Suprapubic skin (tissue), 4 donors: ENCODE measurements around the gene C3orf49. TPM values are rescaled to one million over a fixed set of nuclear protein-coding genes. Genes with fewer than 3 reads are reported as not detected.

Experiments
- DNase-seq, 2 donors: peaks; one replicate each; pipeline ENCODE4 v3.0.0-alpha.2; 2019; ENCODE audit warnings: low spot score in 2 of 2
- H3K27ac ChIP-seq: fragments of 200-600 bp; sonication (generic); one replicate; pipeline ENCODE4 v1.5.1; 2019
- H3K27me3 ChIP-seq: fragments of 200-600 bp; sonication (generic); one replicate; pipeline ENCODE4 v1.5.1; 2019
- H3K36me3 ChIP-seq: fragments of 200-600 bp; sonication (generic); one replicate; pipeline ENCODE4 v1.5.1; 2019
- H3K4me1 ChIP-seq: fragments of 200-600 bp; sonication (generic); one replicate; pipeline ENCODE4 v1.5.1; 2019
- H3K4me3 ChIP-seq: fragments of 200-600 bp; sonication (generic); one replicate; pipeline ENCODE4 v1.5.1; 2019; ENCODE audit warnings: mild to moderate bottlenecking
- H3K9me3 ChIP-seq: fragments of 200-600 bp; sonication (generic); one replicate; pipeline ENCODE4 v1.5.1; 2019
- EP300 ChIP-seq: sonication (generic); formaldehyde crosslinking; IDR thresholded peaks from one replicate; pipeline ENCODE4 v1.6.1; 2017; ENCODE audit warnings: antibody characterized with exemption
- POLR2A ChIP-seq, 2 donors: fragments of 450-650 bp; IDR thresholded peaks; one replicate each; pipeline ENCODE4 v1.6.1; 2017; ENCODE audit warnings: antibody characterized with exemption in 2 of 2, mild to moderate bottlenecking in 2 of 2, moderate library complexity in 2 of 2
- POLR2AphosphoS5 ChIP-seq, 3 donors: sonication (generic); formaldehyde crosslinking; IDR thresholded peaks; one replicate each; pipeline ENCODE4 v1.6.1; 2017; ENCODE audit warnings: antibody characterized with exemption in 3 of 3
- WGBS: methylation state at CpG from one replicate; pipeline ENCODE4 v1.1.5; 2018; 5-methylcytosine and 5-hydroxymethylcytosine counted together
- total RNA-seq, 4 donors: library from RNA; depleted of rRNA; stranded (reverse); fragments of >200 nt; gene quantifications; one replicate each; pipeline ENCODE4 v1.1.0, GENCODE V29; 2016
- TF ChIP-seq, protein P1 (sequence below), 2 donors: fragments of 200-600 bp in 1 of 2; fragments of 450-650 bp in 1 of 2; sonication (generic) in 1 of 2; IDR thresholded peaks; one replicate each; pipeline ENCODE4 v1.5.1; 2016 to 2019; ENCODE audit warnings: antibody characterized with exemption in 2 of 2, mild to moderate bottlenecking in 1 of 2, moderate library complexity in 1 of 2

Gene C3orf49
- total RNA-seq, 4 donors from 2014 or later, result not detected

DNA sequence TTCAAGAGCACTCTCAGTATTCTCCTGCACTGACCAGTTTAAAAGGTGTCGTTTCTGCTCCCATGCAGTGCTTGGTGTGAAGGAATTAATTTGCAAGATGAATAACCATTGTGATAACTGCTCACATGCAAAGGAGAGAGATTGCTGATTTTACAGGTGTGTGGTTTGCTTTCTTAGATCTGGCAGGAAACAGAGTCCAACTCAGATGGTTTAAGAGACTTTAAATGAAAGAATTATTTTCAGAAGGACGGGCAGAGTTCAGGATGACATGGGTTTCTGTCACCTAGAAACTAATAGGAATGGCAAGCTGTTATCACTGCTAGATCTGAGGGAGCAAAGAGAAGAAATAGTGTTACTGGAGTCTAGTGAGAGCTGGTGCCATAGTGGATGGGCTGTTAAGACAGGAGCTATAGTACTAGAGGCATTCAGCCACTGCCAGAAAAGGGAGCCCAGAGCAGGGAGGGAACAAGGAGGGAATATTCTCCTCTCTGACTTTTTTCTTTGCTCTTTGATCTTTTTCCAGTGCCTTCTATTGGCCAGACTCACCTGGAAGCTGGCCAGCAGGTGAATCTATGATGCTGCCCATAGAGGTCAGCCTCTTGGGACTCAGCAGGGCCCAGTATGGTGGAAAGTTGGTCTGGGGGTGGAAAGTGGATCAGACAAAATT lies 59.4 kb downstream of the C3orf49 start:
- no peaks in the 10 kb centered on the region for H3K9me3 ChIP-seq
- no peak for DNase-seq
- WGBS, result 71% methylated on average over 2 of the region's 2 CpGs
- H3K4me3 ChIP-seq, result no peak overlapping the region
- peaks cover 10% of the 10 kb centered on the region for H3K4me1 ChIP-seq
- no peak overlapping the region for H3K27ac ChIP-seq
- H3K27me3 ChIP-seq, result no peaks in the 10 kb centered on the region
- no peaks in the 10 kb centered on the region for H3K36me3 ChIP-seq
- TF ChIP-seq POLR2AphosphoS5 (IDR thresholded peaks at IDR 0.05), result no peak
- TF ChIP-seq, protein P1, sequence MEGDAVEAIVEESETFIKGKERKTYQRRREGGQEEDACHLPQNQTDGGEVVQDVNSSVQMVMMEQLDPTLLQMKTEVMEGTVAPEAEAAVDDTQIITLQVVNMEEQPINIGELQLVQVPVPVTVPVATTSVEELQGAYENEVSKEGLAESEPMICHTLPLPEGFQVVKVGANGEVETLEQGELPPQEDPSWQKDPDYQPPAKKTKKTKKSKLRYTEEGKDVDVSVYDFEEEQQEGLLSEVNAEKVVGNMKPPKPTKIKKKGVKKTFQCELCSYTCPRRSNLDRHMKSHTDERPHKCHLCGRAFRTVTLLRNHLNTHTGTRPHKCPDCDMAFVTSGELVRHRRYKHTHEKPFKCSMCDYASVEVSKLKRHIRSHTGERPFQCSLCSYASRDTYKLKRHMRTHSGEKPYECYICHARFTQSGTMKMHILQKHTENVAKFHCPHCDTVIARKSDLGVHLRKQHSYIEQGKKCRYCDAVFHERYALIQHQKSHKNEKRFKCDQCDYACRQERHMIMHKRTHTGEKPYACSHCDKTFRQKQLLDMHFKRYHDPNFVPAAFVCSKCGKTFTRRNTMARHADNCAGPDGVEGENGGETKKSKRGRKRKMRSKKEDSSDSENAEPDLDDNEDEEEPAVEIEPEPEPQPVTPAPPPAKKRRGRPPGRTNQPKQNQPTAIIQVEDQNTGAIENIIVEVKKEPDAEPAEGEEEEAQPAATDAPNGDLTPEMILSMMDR (IDR thresholded peaks at IDR 0.05), result no peak
- no peak for TF ChIP-seq EP300
- no peak for TF ChIP-seq POLR2A (IDR thresholded peaks at IDR 0.05)

DNA sequence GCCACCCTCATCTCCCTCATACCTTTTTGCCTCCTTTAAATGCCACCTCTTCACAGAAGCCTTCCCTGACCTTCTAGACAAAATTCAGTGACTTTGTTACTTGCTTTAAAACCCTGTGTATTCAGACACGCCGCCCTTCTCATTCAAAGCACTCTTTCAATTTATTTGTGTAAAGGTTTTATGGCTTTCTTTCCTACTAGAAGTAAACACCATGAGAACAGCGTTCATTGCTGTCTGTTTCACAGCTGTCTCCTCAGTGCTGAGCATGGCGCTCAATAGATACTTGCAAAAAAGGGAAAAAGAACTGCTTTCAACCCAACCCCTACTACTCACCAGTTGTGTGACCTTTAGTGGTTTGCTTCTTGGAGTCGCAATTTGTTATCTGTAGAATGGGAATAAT lies 61.6 kb downstream of the C3orf49 start:
- WGBS, result 92% methylated on average over 5 of the region's 5 CpGs
- H3K4me1 ChIP-seq, result peaks cover 9% of the 10 kb centered on the region
- no peaks in the 10 kb centered on the region for H3K27me3 ChIP-seq
- TF ChIP-seq POLR2AphosphoS5 (IDR thresholded peaks at IDR 0.05) (no peak), EP300 (no peak), POLR2A (IDR thresholded peaks at IDR 0.05) (no peak)
- TF ChIP-seq, protein P1 (IDR thresholded peaks at IDR 0.05), result no peak
- H3K4me3 ChIP-seq, result no peak overlapping the region
- no peaks in the 10 kb centered on the region for H3K36me3 ChIP-seq
- no peak overlapping the region for H3K27ac ChIP-seq
- H3K9me3 ChIP-seq, result no peaks in the 10 kb centered on the region
- no peak for DNase-seq

DNA sequence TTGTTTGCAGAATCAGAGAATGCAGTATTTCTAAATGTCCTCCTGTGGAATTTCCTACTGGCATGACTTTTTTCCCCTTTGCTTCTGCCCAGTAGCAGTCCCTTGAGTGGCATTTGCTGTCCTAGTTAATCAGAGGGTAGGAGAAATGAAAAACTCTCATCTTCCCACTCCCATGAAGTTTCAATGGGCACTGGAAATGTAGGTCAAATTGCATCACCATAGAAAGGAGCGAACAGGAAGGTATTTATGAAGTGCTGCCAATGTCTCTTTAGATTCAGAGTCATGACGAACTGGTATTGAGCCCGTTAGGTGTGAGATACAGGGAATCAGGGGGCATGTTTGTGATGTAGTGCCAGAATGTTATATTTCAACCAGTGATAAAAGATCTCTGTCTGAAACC lies 67.8 kb downstream of the C3orf49 start:
- WGBS, result 42% methylated on average over 3 of the region's 3 CpGs
- no peak overlapping the region for H3K27ac ChIP-seq

DNA sequence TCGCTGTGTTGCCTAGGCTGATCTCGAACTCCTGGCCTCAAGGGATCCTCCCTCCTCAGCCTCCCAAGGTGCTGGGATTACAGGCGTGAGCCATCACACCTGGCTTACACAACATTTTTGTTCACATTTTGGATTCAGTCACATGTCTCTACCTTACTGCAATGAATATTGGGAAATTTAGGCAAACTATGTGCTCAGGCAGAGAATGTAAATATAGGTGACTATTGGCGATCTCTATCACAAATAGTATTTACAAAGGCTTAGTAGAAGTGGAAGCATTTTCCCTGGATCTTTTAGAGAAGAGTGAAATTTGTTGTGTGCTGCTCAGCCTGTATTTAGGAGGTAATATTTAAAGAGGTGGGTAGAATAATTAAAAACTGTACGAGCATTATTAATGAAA lies 72.4 kb downstream of the C3orf49 start:
- WGBS, result 97% methylated on average over 5 of the region's 5 CpGs
- DNase-seq, result no peak
- Histone ChIP-seq H3K27ac (no peak overlapping the region), H3K4me3 (no peak overlapping the region), H3K4me1 (peaks cover 7% of the 10 kb centered on the region), H3K27me3 (no peaks in the 10 kb centered on the region), H3K9me3 (no peaks in the 10 kb centered on the region), H3K36me3 (no peaks in the 10 kb centered on the region)
- TF ChIP-seq, protein P1 (IDR thresholded peaks at IDR 0.05), result no peak
- TF ChIP-seq POLR2AphosphoS5 (IDR thresholded peaks at IDR 0.05), result no peak
- TF ChIP-seq POLR2A (IDR thresholded peaks at IDR 0.05), result no peak
- TF ChIP-seq EP300, result no peak

More for the DNA sequence above, 67.8 kb downstream of the C3orf49 start:
- Histone ChIP-seq H3K36me3 (no peaks in the 10 kb centered on the region), H3K9me3 (no peaks in the 10 kb centered on the region), H3K27me3 (no peaks in the 10 kb centered on the region), H3K4me3 (no peak overlapping the region), H3K4me1 (peaks cover 17% of the 10 kb centered on the region)
- DNase-seq, result no peak
- no peak for TF ChIP-seq POLR2AphosphoS5 (IDR thresholded peaks at IDR 0.05)
- TF ChIP-seq, protein P1 (IDR thresholded peaks at IDR 0.05), result no peak
- no peak for TF ChIP-seq POLR2A (IDR thresholded peaks at IDR 0.05)
- TF ChIP-seq EP300, result no peak

DNA sequence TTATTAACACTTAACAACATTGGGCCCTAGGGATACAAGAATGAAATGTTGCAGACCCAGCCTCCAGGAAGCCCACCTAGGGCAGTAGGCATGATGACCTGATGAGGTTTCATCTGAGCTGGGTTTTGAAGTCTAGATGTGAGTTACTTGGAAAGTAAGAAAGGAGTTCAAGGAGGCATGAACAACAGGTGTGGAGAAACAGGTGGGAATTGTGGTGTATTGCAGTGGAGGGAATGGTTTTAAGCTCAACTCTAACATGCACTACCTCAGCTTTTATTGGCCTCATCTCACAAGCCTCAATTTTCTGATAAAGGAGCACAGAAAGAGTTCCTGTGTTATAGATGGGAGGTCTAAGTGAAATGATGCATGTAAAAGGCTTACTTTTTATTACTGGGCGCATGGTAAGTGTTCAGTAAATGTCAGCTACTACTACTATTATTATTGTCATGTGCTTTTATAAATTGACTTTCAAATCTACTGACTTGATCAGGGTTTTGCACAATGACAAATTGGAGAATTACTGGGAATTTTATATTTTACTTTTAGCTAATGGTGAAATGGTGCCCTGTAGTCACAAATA lies 73.8 kb downstream of the C3orf49 start:
- Histone ChIP-seq H3K9me3 (no peaks in the 10 kb centered on the region), H3K4me1 (no peaks in the 10 kb centered on the region), H3K27ac (no peak overlapping the region), H3K36me3 (no peaks in the 10 kb centered on the region), H3K4me3 (no peak overlapping the region), H3K27me3 (no peaks in the 10 kb centered on the region)
- WGBS, result 93% methylated on average over 1 of the region's 1 CpG
- no peak for DNase-seq
- TF ChIP-seq, protein P1 (IDR thresholded peaks at IDR 0.05), result no peak
- TF ChIP-seq POLR2AphosphoS5 (IDR thresholded peaks at IDR 0.05) (no peak), POLR2A (IDR thresholded peaks at IDR 0.05) (no peak), EP300 (no peak)
